ENCODE results near the gene TMEM220. TPM values are rescaled to one million over a fixed set of nuclear protein-coding genes. Genes with fewer than 3 reads are reported as not detected.
A peak's percentile ranks its signal among the peaks of the same experiment; 100 is the strongest.

Gene TMEM220
- polyA plus RNA-seq, result 1 to 10 TPM; 4.4 to 9.4 (median 7.8) TPM

DNA sequence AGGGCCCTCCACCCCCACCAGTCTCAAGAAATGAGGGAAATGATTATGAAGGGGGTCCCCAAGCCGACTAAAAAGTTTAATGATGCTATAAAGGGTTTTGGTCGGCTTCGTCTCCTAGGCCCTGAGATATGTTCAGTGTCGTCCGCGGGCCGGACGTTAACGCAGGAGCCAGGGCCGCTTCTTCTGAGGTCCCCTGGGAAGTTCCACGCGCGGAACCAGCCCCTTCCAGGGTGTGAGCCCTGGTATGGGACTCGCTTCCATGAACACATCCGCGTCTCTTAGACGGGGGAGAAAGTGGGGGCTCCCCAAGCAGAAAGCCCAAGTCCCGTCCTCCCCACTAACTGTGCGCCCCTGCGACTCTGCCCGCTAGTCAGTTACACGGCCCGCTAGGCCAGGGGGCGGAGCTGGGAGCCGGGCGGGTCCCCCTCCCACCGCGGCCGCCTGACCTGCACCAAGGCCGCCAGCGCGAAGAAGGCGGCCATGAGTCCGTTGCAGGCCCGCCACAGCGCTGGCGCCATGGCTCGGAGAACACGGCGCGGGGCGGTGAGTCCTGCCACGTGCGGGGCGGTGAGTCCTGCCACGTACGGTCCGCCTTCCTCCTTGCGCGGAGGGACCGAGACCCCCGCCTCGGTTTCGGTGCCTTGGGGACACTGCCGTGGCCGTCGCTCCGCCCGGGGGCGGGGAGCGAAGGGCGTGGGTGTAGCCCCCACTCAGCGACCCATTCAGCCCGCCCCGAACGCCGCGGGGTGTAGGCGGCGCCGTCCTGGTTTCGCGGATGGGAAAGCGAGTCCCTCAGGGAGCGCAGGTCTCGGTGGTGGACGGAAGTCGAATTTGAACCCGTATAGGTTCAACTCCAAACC is at the start of gene TMEM220:
Gene TMEM220 (minus strand): TSS at position 690 of the 860 bp plus-strand sequence. CDS start 172 bp downstream, at position 518.
- peak; percentile 48 to 61 (median 58) for DNase-seq
- peak within 1 kb of the TSS; percentile 8 to 87 (median 49) for H3K27ac Mint-ChIP-seq
- H3K4me1 Mint-ChIP-seq, result peaks cover 9 to 18% of the 10 kb centered on the region in 2 donors
- peaks cover 0 to 6% (median 2%) of the 10 kb centered on the region in 3 donors for H3K27me3 Mint-ChIP-seq (ENCODE audit: low read depth in 3 of 3)
- peaks cover 0 to 4% (median 0%) of the 10 kb centered on the region in 3 donors for H3K36me3 Mint-ChIP-seq
- peak within 1 kb of the TSS; percentile 85 to 93 (median 88) for H3K4me3 Mint-ChIP-seq
- H3K9me3 Mint-ChIP-seq, result no peaks in the 10 kb centered on the region

DNA sequence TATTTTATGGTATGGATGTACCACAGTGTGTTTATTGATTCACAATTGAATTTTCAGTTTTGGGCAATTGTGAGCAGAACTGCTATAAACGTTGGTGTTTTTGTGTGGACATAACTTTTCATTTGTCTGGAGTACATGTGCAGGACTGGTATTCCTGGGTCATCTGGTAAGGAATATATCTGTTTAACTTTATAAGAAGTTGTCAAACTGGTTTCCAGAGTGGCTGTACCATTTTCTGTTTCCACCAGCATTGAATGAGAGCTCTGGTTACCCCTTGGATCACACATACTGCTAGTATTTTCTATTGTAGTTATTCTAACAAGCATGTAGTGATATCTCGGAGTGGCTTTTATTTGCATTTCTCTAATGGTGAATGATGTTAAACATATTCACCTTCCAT is 49.8 kb upstream of the TMEM220 start:
- no peak overlapping the region for H3K27ac Mint-ChIP-seq
- H3K36me3 Mint-ChIP-seq, result peaks cover 0 to 5% (median 0%) of the 10 kb centered on the region in 3 donors
- no peak for DNase-seq
- peaks cover 5 to 14% (median 6%) of the 10 kb centered on the region in 3 donors for H3K27me3 Mint-ChIP-seq (ENCODE audit: low read depth in 3 of 3)
- no peaks in the 10 kb centered on the region for H3K4me1 Mint-ChIP-seq
- H3K9me3 Mint-ChIP-seq, result peaks cover 0 to 2% (median under 1%) of the 10 kb centered on the region in 6 donors
- H3K4me3 Mint-ChIP-seq, result no peak overlapping the region

DNA sequence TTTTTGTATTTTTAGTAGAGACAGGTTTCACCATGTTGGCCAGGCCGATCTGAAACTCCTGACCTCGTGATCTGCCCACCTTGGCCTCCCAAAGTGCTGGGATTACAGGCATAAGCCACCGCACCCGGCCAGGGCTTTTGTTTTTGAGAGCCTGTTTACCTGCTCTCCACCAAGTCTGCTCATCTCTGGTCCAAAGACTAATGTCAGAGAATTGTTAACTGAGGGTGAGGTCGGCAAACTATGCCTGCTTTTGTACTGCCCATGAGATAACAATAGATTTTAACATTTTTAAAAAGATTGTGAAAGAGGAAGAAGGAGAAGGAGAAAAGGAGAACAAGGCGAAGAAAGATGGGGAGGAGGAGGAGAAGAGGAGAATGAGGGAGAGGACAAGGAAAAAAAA is 48.1 kb upstream of the TMEM220 start:
- Mint-ChIP-seq H3K4me1 (no peaks in the 10 kb centered on the region), H3K4me3 (no peak overlapping the region), H3K27ac (no peak overlapping the region), H3K9me3 (peaks cover 0 to 2% (median under 1%) of the 10 kb centered on the region in 6 donors), H3K27me3 (ENCODE audit: low read depth in 3 of 3) (peaks cover 2 to 10% (median 4%) of the 10 kb centered on the region in 3 donors), H3K36me3 (no peaks in the 10 kb centered on the region)
- DNase-seq, result no peak

DNA sequence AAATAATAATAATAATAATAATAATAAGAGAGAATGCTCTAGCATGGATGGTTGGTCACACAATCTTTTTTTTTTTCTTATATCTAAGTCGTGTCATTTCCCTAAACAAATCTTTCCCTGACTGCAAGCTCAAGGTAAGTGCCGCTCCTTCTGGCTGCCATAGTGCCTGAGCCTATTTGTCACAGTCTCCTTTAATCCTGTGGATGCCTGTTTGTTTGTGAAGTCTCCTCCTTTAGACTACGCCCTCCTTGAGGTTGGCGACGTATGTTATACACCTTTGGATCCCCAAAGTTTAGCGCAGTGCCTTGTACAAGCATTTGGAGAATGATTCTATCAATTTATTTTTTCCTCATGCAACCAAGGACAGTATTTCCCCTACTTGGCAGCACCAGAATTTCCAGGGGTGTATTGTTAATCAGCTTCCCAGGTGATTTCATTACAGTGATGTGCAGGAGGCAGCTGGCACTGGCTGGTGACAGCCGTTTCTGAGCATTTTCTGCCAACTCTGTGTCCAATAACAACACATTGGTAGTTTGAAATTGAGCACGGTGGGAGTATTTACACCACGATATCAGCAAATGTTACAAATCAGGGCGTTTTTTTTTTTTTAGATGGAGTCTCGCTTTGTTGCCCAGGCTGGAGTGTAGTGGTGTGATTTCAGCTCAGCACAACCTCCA is 47.4 kb upstream of the TMEM220 start:
- Mint-ChIP-seq H3K4me3 (no peak overlapping the region), H3K4me1 (no peaks in the 10 kb centered on the region), H3K27me3 (ENCODE audit: low read depth in 3 of 3) (peaks cover 2 to 11% (median 3%) of the 10 kb centered on the region in 3 donors), H3K27ac (no peak overlapping the region), H3K36me3 (no peaks in the 10 kb centered on the region), H3K9me3 (peaks cover 0 to 2% (median 0%) of the 10 kb centered on the region in 6 donors)
- no peak for DNase-seq

GRCh38 chr17:10776381-10776780 is 46.6 kb upstream of the TMEM220 start:
- Mint-ChIP-seq H3K36me3 (peaks cover 0 to 2% (median 0%) of the 10 kb centered on the region in 3 donors), H3K4me1 (no peaks in the 10 kb centered on the region), H3K27ac (no peak overlapping the region), H3K9me3 (peaks cover 0 to 3% (median 2%) of the 10 kb centered on the region in 6 donors), H3K4me3 (no peak overlapping the region), H3K27me3 (ENCODE audit: low read depth in 3 of 3) (peaks cover 2 to 13% (median 3%) of the 10 kb centered on the region in 3 donors)
- DNase-seq, result no peak

DNA sequence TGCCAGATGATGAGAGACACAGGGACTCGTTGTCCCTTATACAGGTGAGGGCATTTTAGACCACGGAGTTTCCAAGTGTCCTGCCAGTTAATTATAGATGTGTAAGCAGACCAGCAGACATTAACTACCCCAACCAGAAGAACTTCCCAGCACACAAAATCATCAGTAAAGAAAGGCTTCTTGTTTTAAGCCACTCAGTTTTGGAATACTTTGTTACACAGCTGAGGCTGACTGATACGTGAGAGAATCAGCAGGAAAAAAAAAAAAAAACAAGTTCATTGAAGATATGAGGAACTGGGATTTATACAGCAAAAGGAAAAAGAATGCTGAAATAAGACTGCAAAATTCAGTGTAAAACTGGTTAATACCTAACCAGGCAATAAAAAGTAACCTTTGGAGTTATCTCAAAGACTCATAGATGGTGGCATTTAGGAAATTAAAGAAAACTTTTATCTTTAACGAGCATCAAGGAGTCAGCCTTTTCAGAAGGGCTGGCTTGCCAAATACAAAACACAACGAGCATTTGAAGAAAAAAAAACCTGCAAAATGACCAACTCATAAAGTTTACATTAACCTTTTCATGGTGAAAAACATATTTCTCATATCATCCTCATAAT is 46.0 kb upstream of the TMEM220 start:
- Mint-ChIP-seq H3K27me3 (ENCODE audit: low read depth in 3 of 3) (peaks cover 2 to 14% (median 3%) of the 10 kb centered on the region in 3 donors), H3K4me3 (no peak overlapping the region), H3K9me3 (peaks cover 0 to 3% (median 2%) of the 10 kb centered on the region in 6 donors), H3K4me1 (no peaks in the 10 kb centered on the region), H3K27ac (no peak overlapping the region), H3K36me3 (peaks cover 0 to 5% (median 0%) of the 10 kb centered on the region in 3 donors)
- no peak for DNase-seq

GRCh38 chr17:10775058-10775457 is 45.2 kb upstream of the TMEM220 start:
- H3K27ac Mint-ChIP-seq, result no peak overlapping the region

GRCh38 chr17:10773391-10773790 is 43.6 kb upstream of the TMEM220 start:
- no peak for DNase-seq
- peaks cover 0 to 16% (median 3%) of the 10 kb centered on the region in 3 donors for H3K27me3 Mint-ChIP-seq (ENCODE audit: low read depth in 3 of 3)
- H3K4me3 Mint-ChIP-seq, result no peak overlapping the region
- H3K9me3 Mint-ChIP-seq, result peaks cover 0 to 5% (median 1%) of the 10 kb centered on the region in 6 donors
- H3K36me3 Mint-ChIP-seq, result peaks cover 0 to 7% (median 0%) of the 10 kb centered on the region in 3 donors
- H3K27ac Mint-ChIP-seq, result no peak overlapping the region
- no peaks in the 10 kb centered on the region for H3K4me1 Mint-ChIP-seq

More at GRCh38 chr17:10775058-10775457, 45.2 kb upstream of the TMEM220 start:
- no peak overlapping the region for H3K4me3 Mint-ChIP-seq
- peaks cover 0 to 7% (median 0%) of the 10 kb centered on the region in 3 donors for H3K36me3 Mint-ChIP-seq
- no peaks in the 10 kb centered on the region for H3K4me1 Mint-ChIP-seq
- no peak for DNase-seq
- H3K9me3 Mint-ChIP-seq, result peaks cover 0 to 5% (median 2%) of the 10 kb centered on the region in 6 donors
- H3K27me3 Mint-ChIP-seq (ENCODE audit: low read depth in 3 of 3), result peaks cover 0 to 16% (median 3%) of the 10 kb centered on the region in 3 donors

DNA sequence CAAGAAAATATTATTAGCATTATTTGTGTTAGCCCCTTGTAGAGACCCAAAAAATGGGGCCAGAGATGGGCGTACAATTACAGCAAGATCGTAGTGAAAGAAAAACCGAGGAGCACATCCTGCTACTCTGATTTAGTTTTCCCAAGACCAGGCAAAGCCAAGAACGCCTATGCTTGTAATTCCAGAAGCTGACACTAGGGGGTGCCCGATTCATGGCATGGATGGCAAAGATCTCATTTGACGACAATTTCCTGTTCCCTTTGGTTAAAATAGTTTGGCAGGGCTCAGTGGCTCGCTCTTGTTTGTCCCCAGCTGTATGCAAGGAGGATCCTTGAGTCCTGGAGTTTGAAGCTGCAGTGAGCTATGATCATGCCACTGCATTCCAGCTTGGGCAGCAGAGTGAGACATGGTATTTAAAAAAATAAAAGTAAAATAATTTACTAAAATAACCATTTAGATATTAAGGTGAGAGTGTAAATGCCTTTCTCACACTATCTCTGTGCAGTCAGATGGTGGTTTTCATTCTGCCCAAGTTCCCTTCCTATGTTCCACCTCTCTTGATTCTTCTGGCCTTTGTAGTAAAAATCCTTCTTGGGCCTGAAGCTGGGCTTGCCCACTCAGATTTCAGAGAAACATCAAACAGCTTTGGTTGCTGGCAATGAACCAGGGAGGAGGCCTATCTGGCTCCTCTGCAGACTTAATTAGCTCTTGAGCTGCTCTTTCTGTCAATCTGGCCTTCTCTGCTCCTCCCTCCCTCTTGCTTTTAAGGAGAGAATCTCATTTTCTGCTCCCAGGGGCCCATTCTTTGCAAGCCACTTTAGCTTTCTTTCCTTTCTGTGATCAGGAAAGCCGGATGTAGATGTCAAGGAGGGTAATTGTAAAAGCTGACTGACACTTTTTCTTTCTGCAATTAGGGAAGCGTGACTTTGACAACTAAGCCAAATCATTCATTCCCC is 42.9 kb upstream of the TMEM220 start:
- Mint-ChIP-seq H3K27me3 (ENCODE audit: low read depth in 3 of 3) (peaks cover 0 to 13% (median 3%) of the 10 kb centered on the region in 3 donors), H3K9me3 (peaks cover 0 to 4% (median 1%) of the 10 kb centered on the region in 6 donors), H3K4me1 (no peaks in the 10 kb centered on the region), H3K36me3 (peaks cover 0 to 7% (median 0%) of the 10 kb centered on the region in 3 donors), H3K4me3 (no peak overlapping the region), H3K27ac (no peak overlapping the region)
- peak in 1 of 3 donors; percentile 12 for DNase-seq

- H3K9me3 Mint-ChIP-seq, result peaks cover 0 to 4% (median 1%) of the 10 kb centered on the region in 6 donors
- H3K4me1 Mint-ChIP-seq, result no peaks in the 10 kb centered on the region
- DNase-seq, result no peak
- peaks cover 0 to 13% (median 0%) of the 10 kb centered on the region in 3 donors for H3K27me3 Mint-ChIP-seq (ENCODE audit: low read depth in 3 of 3)
- H3K4me3 Mint-ChIP-seq, result no peak overlapping the region
- no peak overlapping the region for H3K27ac Mint-ChIP-seq
- H3K36me3 Mint-ChIP-seq, result peaks cover 0 to 7% (median 0%) of the 10 kb centered on the region in 3 donors
These were observed 41.3 kb upstream of the TMEM220 start for GRCh38 chr17:10771148-10771547.

DNA sequence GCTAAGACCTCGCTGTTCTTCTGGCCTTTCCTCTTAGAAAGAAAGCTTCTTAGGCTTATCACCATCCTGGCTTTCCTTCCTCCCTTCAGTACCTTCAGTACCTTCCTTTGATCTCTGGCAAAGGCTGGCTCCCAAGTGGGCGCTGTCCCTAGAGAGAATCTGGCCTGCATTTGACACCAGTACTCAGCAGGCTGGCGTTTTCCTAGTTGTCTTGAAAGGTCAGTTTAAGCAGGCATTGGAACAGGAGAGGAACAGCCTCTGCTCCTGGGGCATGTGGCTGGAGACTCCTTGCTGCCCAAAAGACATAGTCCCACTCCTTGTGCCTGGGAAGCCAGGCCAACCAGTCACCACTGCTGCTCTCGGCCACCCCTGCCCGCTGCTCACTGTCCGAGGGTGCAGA is 40.0 kb upstream of the TMEM220 start:
- Mint-ChIP-seq H3K27ac (no peak overlapping the region), H3K27me3 (ENCODE audit: low read depth in 3 of 3) (peaks cover 0 to 7% (median 0%) of the 10 kb centered on the region in 3 donors), H3K36me3 (peaks cover 0 to 7% (median 0%) of the 10 kb centered on the region in 3 donors), H3K4me1 (no peaks in the 10 kb centered on the region), H3K4me3 (no peak overlapping the region), H3K9me3 (peaks cover 0 to 4% (median 1%) of the 10 kb centered on the region in 6 donors)
- no peak for DNase-seq

DNA sequence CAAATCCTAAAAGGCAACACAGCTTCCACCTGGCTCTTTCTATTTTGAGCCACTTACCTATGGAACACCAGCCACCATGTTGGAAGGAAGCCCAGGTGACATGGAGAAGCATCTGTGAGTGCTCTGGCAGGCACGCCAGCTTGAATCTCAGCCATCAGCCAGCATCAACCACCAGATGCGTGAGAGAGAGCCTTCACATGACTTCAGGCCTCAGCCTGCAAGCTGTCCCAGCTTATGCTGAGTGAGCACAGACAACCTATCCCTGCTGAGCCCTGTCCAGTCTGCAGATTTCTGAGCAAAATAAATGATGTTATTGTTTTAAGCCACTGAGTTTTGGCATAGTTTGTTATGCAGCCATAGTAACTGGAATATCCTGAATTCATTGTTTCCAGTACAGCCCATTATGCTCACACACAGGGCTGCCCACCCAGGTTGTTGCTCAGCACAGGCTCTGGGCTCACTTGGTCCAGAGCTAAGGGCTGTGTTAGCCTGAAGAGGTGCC is 39.0 kb upstream of the TMEM220 start:
- no peaks in the 10 kb centered on the region for H3K4me1 Mint-ChIP-seq
- no peak overlapping the region for H3K4me3 Mint-ChIP-seq
- peaks cover 0 to 7% (median 0%) of the 10 kb centered on the region in 3 donors for H3K27me3 Mint-ChIP-seq (ENCODE audit: low read depth in 3 of 3)
- peaks cover 0 to 7% (median 0%) of the 10 kb centered on the region in 3 donors for H3K36me3 Mint-ChIP-seq
- peaks cover 0 to 4% (median 1%) of the 10 kb centered on the region in 6 donors for H3K9me3 Mint-ChIP-seq
- DNase-seq, result no peak
- no peak overlapping the region for H3K27ac Mint-ChIP-seq

All from immature natural killer cell (primary cell).